Smooth muscle cell (in vitro differentiated cells): Measurements from ENCODE around the gene SYCP2L. TPM values are rescaled to one million over a fixed set of nuclear protein-coding genes. Genes with fewer than 3 reads are reported as not detected.

Experiments used
- DNase-seq: peaks from one replicate; lab custom pipeline; 2025; ENCODE audit not compliant: unreplicated experiment; lab: John Stamatoyannopoulos, UW
- H2AFZ ChIP-seq: fragments of 200-600 bp; sonication (generic); 2 replicates; pipeline ENCODE4 v1.6.0; 2016; ENCODE audit warnings: antibody characterized with exemption, low read depth, mild to moderate bottlenecking
- H3F3A ChIP-seq: fragments of 200-600 bp; sonication (generic); 2 replicates; pipeline ENCODE4 v1.6.0; 2017; ENCODE audit warnings: antibody characterized with exemption, low read depth
- H3K27ac ChIP-seq: fragments of 200-600 bp; sonication (generic); 2 replicates; pipeline ENCODE4 v1.5.1; 2016; ENCODE audit warnings: low read depth, mild to moderate bottlenecking
- H3K27me3 ChIP-seq: fragments of 200-600 bp; sonication (generic); 2 replicates; pipeline ENCODE4 v1.6.1; 2016; ENCODE audit warnings: low read depth, mild to moderate bottlenecking
- H3K36me3 ChIP-seq: fragments of 200-600 bp; sonication (generic); 2 replicates; pipeline ENCODE4 v1.5.1; 2016; ENCODE audit warnings: low read depth
- H3K4me1 ChIP-seq: fragments of 200-600 bp; sonication (generic); 2 replicates; pipeline ENCODE4 v1.5.1; 2016; ENCODE audit warnings: low read depth
- H3K4me2 ChIP-seq: fragments of 200-600 bp; sonication (generic); 2 replicates; pipeline ENCODE4 v1.6.0; 2016; ENCODE audit warnings: mild to moderate bottlenecking
- H3K4me3 ChIP-seq: fragments of 200-600 bp; sonication (generic); 2 replicates; pipeline ENCODE4 v1.5.1; 2016; ENCODE audit warnings: mild to moderate bottlenecking
- H3K79me2 ChIP-seq: fragments of 200-600 bp; sonication (generic); 2 replicates; pipeline ENCODE4 v1.6.0; 2016; ENCODE audit warnings: low read depth, mild to moderate bottlenecking
- H3K9ac ChIP-seq: fragments of 200-600 bp; sonication (generic); 2 replicates; pipeline ENCODE4 v1.6.0; 2016; ENCODE audit warnings: low read depth
- H3K9me3 ChIP-seq: fragments of 200-600 bp; sonication (generic); replicated peaks from 2 replicates; pipeline ENCODE4 v1.5.1; 2016; ENCODE audit warnings: low read depth
- H4K20me1 ChIP-seq: fragments of 200-600 bp; sonication (generic); 2 replicates; pipeline ENCODE4 v1.6.0; 2016; ENCODE audit warnings: low read depth
- CTCF ChIP-seq: fragments of 200-600 bp; sonication (generic); IDR thresholded peaks from 2 replicates; pipeline ENCODE4 v1.5.1; 2017; ENCODE audit warnings: borderline replicate concordance, mild to moderate bottlenecking, antibody characterized with exemption; ENCODE audit not compliant: insufficient read depth, poor library complexity, severe bottlenecking
- polyA plus RNA-seq: library from polyadenylated mRNA; unstranded; fragments of >200 nt; fragmentation: Nextera tagmentation; extraction: Ambion mirVana; gene quantifications from 2 replicates; pipeline ENCODE4 v1.2.1, GENCODE V29; 2016
- total RNA-seq: library from RNA; depleted of rRNA; stranded (reverse); fragments of >200 nt; gene quantifications from 2 replicates; pipeline ENCODE4 v1.2.3, GENCODE V29; 2014

Gene SYCP2L
- total and polyA plus RNA-seq, 2 experiments from 2014 or later: 0.74 to 6.4 TPM

- no peak for TF ChIP-seq CTCF
- Histone ChIP-seq H2AFZ (no peak overlapping the region), H3K79me2 (no peaks in the 10 kb centered on the region), H3K4me3 (no peak overlapping the region), H3F3A (no peaks in the 10 kb centered on the region), H4K20me1 (no peaks in the 10 kb centered on the region), H3K27me3 (no peaks in the 10 kb centered on the region), H3K27ac (no peak overlapping the region), H3K9me3 (no peaks in the 10 kb centered on the region), H3K36me3 (no peaks in the 10 kb centered on the region), H3K9ac (no peak overlapping the region), H3K4me2 (no peak overlapping the region), H3K4me1 (peaks cover 29% of the 10 kb centered on the region)
- DNase-seq: no peak
Measured at GRCh38 chr6:11023032-11023431, 136.2 kb downstream of the SYCP2L start.

Other genes with a start within 250 kb of the SYCP2L start
- gene C6orf52, start 192.4 kb upstream of the SYCP2L start, total RNA-seq: 2.4 and 6.5 TPM in 2 replicates
- gene C6orf52, start 192.4 kb upstream of the SYCP2L start, polyA plus RNA-seq: 7.7 and 9.5 TPM in 2 replicates
- gene PAK1IP1, start 192.1 kb upstream of the SYCP2L start, total RNA-seq: 20.9 and 23.8 TPM in 2 replicates
- gene PAK1IP1, start 192.1 kb upstream of the SYCP2L start, polyA plus RNA-seq: 19.4 and 22.0 TPM in 2 replicates
- gene TMEM14C, start 164.0 kb upstream of the SYCP2L start, total RNA-seq: 178 and 180 TPM in 2 replicates
- gene TMEM14C, start 164.0 kb upstream of the SYCP2L start, polyA plus RNA-seq: 180 and 182 TPM in 2 replicates
- gene TMEM14B, start 139.2 kb upstream of the SYCP2L start, total RNA-seq: 63.7 and 72.2 TPM in 2 replicates
- gene TMEM14B, start 139.2 kb upstream of the SYCP2L start, polyA plus RNA-seq: 95.4 and 104 TPM in 2 replicates
- not detected in 2 replicates for gene MAK, start 48.5 kb upstream of the SYCP2L start, total RNA-seq
- gene MAK, start 48.5 kb upstream of the SYCP2L start, polyA plus RNA-seq: 0.07 and 0.14 TPM in 2 replicates
- not detected in 2 replicates for gene GCM2, start 5.0 kb upstream of the SYCP2L start, total RNA-seq
- 0.13 TPM in 1 of 2 replicates, not detected in the other for gene GCM2, start 5.0 kb upstream of the SYCP2L start, polyA plus RNA-seq
- gene ELOVL2, start 157.3 kb downstream of the SYCP2L start, total RNA-seq: 28.9 and 31.4 TPM in 2 replicates
- gene ELOVL2, start 157.3 kb downstream of the SYCP2L start, polyA plus RNA-seq: 13.4 and 15.9 TPM in 2 replicates
- gene SMIM13, start 206.8 kb downstream of the SYCP2L start, total RNA-seq: 17.7 and 23.9 TPM in 2 replicates
- gene SMIM13, start 206.8 kb downstream of the SYCP2L start, polyA plus RNA-seq: 9.8 and 11.6 TPM in 2 replicates
- 0.09 TPM in 1 of 2 replicates, not detected in the other for gene ERVFRD-1, start 224.7 kb downstream of the SYCP2L start, total RNA-seq
- gene ERVFRD-1, start 224.7 kb downstream of the SYCP2L start, polyA plus RNA-seq: 0.38 TPM in 1 of 2 replicates, not detected in the other